ENCODE data around the gene GOLM1.

GRCh38 chr9:86027767-86028166, 71.6 kb downstream of the GOLM1 start:
- TF ChIP-seq CTCF (IDR thresholded peaks at IDR 0.05) (no peak), POLR2AphosphoS5 (IDR thresholded peaks at IDR 0.05) (no peak), EP300 (IDR thresholded peaks at IDR 0.05) (no peak)

Data from sigmoid colon (tissue), 4 donors.